ENCODE measurements around the gene GPR45.
"Not testable (repeated sequence)": the region's sequence is repeated elsewhere in the genome, so short reads cannot be mapped to it uniquely, and the experiment has no call there.

GPR45 gene, protein sequence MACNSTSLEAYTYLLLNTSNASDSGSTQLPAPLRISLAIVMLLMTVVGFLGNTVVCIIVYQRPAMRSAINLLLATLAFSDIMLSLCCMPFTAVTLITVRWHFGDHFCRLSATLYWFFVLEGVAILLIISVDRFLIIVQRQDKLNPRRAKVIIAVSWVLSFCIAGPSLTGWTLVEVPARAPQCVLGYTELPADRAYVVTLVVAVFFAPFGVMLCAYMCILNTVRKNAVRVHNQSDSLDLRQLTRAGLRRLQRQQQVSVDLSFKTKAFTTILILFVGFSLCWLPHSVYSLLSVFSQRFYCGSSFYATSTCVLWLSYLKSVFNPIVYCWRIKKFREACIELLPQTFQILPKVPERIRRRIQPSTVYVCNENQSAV

DNA sequence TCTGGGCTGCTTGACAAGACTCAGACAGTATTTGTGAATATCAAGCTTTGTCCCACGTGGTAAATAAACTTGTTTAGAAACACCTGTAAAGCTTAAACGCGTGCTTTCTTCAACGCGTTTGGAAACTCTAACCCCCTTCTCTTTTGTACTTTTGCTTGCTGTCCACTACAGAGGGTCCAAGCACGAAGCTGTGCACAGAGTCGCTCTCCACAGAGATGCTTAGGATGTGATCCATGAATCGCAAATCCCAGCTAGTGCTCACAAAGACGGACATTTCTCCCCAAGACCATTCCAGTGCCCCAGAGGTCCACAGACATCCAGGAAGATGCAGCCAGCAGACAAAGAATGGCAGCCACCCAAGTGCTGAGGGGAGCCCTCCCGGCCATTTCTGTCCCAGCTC, at the start of gene GPR45:
Gene GPR45, plus strand, starts transcription at position 301 of the 400 bp plus-strand sequence. CDS start 116 bp downstream, outside the sequence.
- in situ Hi-C loops (cut with HindIII; ENCODE audit: low sequenced_read_pairs), result no loop called here

DNA sequence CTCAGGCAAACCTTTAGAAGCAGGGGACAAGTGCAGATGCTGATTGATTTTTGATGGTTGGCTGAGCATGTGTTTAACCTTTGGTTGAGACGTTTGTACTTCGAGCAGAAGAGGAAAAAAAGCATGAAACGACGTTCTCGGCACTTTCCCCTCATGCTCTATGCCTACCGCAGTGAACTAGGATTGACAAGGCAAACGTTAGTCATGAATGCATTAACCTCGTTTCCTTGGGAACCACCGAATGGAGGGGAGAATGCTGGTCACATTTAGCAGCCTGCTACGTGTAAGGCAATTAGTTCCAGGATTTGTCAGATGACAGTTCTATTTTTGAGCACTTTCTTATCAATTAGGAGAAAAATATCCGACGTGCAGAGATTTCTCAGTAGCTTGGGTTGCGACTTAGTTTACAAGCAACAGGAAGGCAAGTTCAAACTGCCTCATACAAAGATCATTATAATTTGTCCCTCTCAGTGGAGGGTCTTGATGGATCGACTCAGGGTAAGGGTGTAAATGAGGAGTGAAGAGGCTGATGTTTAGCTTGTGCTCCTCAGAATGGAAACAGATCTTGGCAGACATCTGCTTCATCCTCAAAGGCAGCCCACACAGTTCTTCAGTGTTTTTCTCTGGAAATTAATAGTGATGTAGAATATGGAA, 47.4 kb upstream of the GPR45 start:
- in situ Hi-C loops (cut with HindIII; ENCODE audit: low sequenced_read_pairs), result no loop called here

DNA sequence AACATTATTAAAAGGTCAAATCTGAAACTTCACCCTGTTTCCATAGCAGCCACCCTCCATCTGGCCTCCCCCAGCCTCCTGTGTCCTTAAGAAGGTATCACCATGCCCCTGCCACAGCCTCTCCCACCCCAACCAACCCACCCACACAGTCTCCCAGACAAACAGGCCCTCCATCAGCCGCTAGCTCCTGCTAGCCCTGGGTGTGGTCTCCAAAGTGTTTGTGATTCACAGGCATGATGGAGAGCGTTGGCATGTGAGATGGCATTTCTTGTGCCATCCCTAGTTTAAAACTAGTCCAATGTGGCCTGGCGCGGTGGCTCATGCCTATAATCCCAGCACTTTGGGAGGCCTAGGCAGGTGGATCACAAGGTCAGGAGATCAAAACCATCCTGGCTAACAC, 44.9 kb upstream of the GPR45 start:
- in situ Hi-C loops (cut with HindIII; ENCODE audit: low sequenced_read_pairs), result no loop called here

DNA sequence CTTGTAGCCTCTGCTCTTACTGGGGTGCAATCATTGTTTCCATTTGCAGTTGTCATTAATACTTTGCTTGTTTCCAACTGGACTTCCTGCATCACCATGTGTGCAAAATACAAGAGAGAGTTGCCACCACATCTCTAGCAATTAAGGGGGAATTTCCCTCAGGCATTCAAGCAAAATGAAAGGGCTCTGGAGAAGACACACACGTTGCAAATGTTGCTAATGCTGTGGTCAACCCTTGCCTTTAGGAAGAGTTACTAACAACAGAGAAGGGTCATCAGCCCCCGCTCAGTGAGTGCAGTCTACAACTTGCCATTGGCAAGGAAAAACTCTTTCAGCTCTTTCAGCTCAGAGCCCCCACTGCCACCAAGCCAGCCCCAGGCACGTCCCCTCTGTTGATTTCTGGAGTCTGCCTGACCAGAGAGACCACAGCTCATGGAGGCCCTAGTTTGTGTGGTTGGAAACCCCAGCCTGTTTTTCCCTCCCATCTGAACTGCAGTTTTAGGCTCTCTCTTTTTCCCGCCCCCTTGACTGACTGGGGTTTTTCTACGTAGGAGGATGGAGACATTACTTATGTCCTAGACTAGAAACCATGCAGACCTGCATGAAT, 25.9 kb upstream of the GPR45 start:
- in situ Hi-C loops (cut with HindIII; ENCODE audit: low sequenced_read_pairs), result no loop called here

DNA sequence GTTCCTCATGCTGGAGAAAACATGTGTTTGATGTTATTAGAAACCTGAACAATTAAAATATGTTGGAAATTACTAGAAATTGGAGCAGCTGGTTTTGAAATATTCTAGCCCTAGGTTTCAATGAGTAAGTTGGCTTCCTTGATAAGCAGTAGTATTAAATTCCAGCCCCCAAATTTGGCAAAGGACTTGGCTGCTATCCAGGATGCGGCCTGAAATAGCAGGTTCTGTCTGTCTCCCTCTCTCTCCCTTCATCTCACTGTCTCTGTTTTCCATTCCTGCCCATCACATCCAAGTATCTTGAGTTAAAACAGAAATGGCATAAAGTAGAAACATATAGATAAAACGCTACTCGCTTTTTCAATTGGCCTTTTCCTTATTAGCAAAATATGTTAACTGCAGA, 20.9 kb upstream of the GPR45 start:
- in situ Hi-C loops (cut with HindIII; ENCODE audit: low sequenced_read_pairs), result no loop called here

DNA sequence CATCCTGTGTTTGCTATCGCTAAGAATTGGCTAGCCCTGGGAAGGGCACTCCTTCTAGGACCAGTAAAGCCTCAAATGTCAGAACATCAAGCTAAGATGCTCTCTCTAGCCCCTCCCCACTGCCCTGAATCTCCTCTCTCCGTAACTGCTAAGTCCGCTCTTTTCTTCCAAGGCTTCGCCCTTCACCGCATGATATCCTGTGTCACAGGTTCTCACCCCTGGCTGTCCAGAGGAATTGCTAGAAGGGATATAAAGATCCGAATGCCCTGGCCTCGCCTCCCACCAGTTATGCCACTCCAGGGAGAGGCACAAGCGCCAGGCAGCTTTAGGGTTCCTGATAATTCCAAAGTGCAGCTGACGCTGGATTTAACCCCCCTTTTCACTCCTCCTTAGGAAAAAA, 17.1 kb upstream of the GPR45 start:
- in situ Hi-C loops (cut with HindIII; ENCODE audit: low sequenced_read_pairs), result no loop called here

DNA sequence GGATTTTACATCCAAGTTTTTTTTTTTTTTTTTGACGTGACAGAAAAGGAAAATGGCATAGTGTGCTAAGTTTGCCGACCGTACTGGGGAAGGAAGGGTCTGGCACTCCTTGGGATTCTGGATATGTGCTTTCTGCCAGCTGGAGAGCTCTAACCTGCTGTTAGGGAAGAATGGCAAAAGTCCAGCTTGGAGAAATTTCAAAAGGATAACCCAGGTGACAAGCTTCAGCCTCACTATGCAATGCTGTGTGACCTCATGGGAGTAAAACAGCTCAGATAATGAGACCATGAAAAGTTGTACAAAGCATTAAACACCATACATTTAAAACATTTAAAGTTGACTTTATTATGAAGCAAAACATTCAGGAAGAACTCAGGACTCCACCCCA, 10.3 kb upstream of the GPR45 start:
- in situ Hi-C loops (cut with HindIII; ENCODE audit: low sequenced_read_pairs), result no loop called here

DNA sequence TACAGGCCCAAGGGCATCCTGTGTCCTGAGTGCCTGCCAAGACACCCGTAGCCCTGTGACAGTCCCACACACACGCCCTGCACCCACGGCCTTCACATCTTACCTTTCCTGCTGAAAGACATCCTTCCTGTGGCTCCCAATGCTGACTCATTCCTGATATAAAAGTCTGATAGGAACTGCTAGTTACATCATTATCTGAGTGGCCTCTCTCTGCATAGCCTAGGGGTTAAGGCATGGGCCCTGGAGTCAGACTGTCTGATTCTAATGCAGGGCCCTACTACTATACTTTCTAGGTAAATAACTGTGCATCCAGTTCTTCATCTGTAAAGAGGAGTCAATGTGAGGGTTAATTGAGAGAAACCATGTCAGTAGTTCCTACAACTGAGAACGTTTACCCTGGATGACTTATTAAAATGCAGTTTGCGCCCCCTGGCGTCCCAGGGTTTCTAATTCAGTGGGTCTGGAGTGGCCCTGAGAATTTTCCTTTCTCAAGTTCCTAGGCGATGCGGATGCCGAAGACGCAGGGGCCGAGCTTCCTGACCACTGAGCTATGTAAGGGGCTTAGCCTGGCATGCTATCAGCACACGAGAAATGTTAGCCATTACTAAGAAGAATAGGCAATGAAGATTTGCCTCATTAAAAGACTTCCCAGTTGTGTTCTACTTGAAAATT, 6.0 kb upstream of the GPR45 start:
- in situ Hi-C loops (cut with HindIII; ENCODE audit: low sequenced_read_pairs), result no loop called here

DNA sequence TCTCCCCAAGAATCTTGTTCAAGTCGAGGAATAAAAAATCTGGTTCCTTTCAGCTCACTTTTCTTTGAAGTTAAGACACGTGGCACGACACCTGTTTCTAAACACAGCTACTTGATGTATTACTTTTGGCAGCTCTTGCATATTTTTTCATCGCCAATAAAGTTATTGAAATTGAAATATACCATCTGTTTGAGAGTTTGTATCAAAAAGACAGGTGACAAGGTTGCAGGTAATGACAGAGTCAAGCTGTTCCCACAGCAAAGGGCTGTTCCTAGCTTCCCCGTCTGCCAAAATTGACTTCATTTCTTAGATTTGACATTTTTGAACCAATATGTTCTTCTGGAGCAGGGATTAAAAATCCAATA, 5.5 kb upstream of the GPR45 start:
- in situ Hi-C loops (cut with HindIII; ENCODE audit: low sequenced_read_pairs), result no loop called here

DNA sequence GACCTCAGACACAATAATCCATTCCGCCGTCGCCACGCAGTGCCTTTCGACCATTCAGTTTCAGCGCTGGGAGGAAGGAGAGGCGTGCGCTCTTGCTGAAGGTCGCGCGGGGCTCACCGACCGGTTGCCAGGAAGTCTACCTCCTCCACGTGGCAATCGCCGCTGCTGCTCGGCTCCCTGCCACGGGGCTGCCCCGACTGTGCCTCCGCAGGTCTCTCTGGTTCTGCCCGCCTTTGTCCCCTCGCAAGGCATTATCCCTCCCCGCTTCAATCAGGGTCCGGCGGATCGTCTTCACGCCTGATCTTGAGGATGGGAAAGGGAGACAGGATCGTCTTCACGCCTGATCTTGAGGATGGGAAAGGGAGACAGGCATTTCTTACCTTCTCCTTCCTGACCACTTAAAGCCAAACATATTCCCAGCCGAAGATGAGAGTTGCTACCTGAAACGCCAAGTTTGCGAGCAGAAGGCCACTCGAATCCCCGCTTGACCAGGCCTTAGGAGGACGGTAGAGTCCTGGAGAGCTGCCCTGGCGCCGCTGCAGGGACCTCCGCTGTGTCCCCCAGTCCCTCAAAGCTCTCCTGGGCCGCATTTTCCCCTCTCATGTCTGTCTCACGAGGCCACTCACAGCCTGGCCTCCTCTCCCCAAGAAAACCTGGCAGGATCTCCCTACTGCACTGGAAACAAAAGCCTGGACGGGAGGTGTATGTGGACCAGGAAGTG, 4.3 kb upstream of the GPR45 start:
- in situ Hi-C loops (cut with HindIII; ENCODE audit: low sequenced_read_pairs), result no loop called here

DNA sequence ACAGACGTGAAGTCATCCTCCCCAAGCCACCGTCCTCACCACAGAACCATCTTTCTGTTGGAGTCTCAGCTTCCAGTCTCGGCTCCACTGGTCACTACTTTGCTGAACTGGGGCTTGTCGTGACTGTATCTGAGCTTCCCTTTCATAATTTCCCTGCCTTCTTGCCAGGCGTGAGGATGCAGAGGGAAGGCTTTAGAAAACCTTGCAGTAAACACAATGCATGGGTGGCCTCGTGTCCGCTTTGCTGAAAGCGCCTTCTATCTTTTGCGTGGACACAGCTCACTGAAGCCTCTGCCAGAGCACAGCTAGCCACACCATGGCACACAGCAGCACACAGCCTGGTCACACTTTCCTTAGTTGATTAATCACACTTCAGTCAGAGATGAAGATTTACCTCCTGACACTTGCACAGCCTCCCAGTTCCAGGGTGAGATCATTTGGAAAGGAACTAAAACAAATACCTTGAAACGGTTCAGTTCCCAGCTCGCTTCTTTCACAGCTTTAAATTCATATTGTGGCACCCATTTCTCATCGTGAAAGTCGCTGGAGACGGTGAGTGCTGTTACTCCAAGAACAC, 2.8 kb upstream of the GPR45 start:
- in situ Hi-C loops (cut with HindIII; ENCODE audit: low sequenced_read_pairs), result no loop called here

DNA sequence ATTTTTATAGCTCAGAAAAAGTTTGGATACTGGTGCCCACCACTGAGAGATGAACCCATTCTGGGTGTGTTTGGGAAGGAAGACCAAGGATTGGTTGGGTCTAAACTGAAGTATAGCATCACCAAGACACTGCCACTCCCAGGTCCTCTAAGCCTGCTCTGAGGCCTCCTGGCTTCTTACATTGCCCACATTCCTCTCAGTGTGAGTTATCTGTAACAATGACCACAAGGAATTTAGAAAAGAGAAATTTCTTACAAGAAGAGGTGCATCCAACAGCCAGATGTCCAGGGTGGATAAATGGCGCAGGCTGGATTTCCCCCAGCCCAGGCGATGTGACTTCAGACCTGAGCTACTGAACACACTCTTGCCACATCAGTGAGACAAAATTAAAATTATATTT, 1.6 kb upstream of the GPR45 start:
- in situ Hi-C loops (cut with HindIII; ENCODE audit: low sequenced_read_pairs), result no loop called here

DNA sequence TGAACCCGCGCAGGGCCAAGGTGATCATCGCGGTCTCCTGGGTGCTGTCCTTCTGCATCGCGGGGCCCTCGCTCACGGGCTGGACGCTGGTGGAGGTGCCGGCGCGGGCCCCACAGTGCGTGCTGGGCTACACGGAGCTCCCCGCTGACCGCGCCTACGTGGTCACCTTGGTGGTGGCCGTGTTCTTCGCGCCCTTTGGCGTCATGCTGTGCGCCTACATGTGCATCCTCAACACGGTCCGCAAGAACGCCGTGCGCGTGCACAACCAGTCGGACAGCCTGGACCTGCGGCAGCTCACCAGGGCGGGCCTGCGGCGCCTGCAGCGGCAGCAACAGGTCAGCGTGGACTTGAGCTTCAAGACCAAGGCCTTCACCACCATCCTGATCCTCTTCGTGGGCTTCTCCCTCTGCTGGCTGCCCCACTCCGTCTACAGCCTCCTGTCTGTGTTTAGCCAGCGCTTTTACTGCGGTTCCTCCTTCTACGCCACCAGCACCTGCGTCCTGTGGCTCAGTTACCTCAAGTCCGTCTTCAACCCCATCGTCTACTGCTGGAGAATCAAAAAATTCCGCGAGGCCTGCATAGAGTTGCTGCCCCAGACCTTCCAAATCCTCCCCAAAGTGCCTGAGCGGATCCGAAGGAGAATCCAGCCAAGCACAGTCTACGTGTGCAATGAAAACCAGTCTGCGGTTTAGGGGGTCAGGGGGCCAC, 897 bp downstream of the GPR45 start:
- in situ Hi-C loops (cut with HindIII; ENCODE audit: low sequenced_read_pairs), result no loop called here

DNA sequence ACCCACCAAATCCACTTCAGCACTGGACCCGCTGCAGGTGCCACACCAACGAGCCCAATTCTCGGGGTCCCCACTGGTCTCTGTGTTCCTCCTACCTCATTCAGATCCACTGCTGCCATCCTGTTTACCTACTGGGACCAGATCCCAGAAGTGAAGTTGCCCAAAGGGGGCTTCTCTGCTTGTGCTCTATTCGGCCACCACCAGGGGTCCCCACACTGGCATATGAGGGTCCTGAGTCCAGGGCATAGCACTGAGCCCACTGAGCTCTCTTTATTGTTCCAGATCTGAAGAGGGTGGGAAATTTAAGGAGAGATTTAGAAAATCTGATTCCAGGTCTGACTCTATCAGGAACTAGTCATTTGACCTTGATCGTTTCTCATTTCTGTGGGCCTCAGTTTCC, 2.4 kb downstream of the GPR45 start:
- in situ Hi-C loops (cut with HindIII; ENCODE audit: low sequenced_read_pairs), result no loop called here

DNA sequence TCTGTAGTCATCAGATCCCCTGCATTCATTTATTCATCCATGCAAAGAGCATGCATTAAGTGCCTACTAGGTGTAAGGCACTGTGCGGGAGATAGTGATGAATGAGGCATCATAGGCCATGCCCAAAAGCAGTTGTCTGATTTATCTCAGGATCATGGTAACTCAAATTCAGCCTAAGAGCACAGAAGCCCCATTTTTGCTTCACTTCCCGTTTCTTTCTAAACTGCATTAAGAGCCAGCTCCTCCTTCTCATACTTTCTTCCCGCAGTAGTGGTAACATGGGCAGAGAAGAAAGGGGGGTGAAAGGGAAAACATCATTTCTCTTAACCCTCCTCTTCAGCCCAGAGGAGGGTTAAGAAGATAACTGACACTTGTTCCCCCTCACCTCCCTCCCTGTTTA, 2.9 kb downstream of the GPR45 start:
- in situ Hi-C loops (cut with HindIII; ENCODE audit: low sequenced_read_pairs), result no loop called here

DNA sequence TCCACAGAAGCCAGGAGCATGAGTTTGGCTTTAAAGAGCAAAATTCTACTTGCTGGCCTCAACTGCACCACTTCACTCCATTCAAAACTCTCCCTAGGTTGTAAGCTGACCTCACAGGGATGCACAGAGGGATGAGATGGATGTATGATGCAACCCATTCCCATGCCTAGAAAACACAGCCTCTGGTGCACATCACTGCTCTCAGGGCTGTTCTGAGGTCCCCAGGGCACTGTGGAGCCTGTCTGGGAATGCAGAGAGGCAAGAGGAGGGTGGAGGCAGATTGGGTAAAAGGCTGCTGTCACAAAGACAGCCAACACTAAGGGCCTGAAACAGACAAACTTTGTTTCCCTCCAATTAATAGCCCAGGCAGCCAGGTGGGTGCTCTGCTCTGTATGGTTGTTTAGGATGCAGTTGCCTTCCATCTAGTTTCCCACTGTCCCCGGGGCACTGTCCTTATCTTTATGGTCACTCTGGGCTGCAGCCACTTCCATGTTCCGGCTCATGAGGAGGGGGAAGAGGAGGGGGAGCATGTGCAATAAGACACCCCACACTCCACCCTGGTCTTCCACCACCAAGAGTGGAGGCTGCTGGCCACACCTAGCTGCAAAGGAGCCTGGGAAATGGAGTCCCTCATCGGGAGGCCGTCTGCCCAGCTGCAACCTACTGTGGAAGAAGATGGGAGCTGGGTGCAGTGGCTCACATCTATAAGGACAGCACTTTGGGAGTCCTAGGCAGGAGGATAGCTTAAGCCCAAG, 7.0 kb downstream of the GPR45 start:
- in situ Hi-C loops (cut with HindIII; ENCODE audit: low sequenced_read_pairs), result no loop called here

DNA sequence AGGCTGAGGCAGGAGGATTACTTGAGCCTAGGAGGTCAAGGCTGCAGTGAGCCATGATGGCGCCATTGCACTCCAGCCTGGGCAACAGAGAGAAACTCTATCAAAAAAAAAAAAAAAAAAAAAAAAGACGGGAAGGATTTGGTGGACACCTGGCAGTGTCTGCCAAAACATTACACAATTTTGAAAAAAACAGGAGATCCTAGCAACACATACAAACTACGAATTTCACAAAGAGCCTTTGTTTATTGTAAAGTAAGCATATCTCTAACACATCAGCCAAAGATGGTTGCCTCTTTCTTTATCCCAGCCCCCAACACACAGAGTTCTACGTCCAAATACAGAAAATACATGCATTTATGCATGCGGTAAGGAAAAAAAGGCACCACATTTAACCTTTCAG, 7.6 kb downstream of the GPR45 start:
- in situ Hi-C loops (cut with HindIII; ENCODE audit: low sequenced_read_pairs), result no loop called here

DNA sequence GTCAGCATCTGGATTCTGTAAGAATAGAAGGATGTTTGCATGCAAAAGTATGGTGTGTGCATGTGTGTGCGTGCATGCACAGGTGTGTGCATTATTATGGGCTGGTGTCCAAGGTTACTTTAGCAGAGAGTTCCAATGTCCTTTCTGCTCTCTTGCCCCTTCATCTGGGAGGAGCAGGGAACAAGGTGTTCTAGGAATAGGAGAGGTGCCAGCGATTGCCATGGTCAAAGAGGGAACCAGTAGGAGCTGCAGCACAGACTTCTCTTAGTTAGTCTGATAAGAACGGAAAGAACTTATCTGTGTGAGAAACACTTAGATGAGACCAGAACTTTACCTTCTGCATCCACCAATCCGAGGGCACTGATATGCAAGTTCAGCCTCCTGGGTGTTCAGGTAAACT, 8.3 kb downstream of the GPR45 start:
- in situ Hi-C loops (cut with HindIII; ENCODE audit: low sequenced_read_pairs), result no loop called here

DNA sequence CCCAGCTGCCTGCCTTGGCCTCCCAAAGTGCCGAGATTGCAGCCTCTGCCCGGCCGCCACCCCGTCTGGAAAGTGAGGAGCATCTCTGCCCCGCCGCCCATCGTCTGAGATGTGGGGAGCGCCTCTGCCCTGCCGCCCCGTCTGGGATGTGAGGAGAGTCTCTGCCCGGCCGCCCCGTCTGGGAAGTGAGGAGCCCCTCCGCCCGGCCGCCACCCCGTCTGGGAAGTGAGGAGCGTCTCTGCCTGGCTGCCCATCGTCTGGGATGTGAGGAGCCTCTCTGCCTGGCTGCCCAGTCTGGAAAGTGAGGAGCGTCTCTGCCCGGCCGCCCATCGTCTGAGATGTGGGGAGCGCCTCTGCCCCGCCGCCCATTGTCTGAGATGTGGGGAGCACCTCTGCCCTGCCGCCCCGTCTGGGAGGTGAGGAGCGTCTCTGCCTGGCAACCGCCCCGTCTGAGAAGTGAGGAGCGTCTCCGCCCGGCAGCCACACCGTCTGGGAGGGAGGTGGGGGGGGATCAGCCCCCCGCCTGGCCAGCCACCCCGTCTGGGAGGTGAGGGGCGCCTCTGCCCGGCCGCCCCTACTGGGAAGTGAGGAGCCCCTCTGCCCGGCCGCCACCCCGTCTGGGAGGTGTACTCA, 9.6 kb downstream of the GPR45 start:
- in situ Hi-C loops (cut with HindIII; ENCODE audit: low sequenced_read_pairs), result not testable (repeated sequence)

Measured in DLD1 (cell line).